Activated gamma-delta T cell treated with Interleukin-2 at 50 U/mL for 16 hours (primary cell): ENCODE results near the gene DIP2C.
"Not testable (repeated sequence)": the region's sequence is repeated elsewhere in the genome, so short reads cannot be mapped to it uniquely, and the experiment has no call there.

ENCODE experiments used
- DNase-seq: peaks from one replicate; pipeline ENCODE4 v3.0.0-alpha.2; 2020

DIP2C gene

DNA sequence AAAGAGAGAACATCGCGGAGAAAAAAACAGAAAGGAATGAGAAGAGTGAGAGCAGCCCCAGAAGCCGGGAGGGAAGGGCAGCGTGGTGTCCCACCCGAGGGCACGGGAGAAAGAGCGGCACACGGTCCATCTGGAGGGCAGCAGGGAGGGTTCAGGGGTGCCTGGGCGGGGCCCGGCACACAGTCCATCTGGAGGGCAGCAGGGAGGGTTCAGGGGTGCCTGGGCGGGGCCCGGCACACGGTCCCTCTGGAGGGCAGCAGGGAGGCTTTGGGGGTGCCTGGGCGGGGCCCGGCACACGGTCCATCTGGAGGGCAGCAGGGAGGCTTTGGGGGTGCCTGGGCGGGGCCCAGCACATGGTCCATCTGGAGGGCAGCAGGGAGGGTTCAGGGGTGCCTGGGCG is 381.8 kb downstream of the DIP2C start:
- DNase-seq = no peak

DNA sequence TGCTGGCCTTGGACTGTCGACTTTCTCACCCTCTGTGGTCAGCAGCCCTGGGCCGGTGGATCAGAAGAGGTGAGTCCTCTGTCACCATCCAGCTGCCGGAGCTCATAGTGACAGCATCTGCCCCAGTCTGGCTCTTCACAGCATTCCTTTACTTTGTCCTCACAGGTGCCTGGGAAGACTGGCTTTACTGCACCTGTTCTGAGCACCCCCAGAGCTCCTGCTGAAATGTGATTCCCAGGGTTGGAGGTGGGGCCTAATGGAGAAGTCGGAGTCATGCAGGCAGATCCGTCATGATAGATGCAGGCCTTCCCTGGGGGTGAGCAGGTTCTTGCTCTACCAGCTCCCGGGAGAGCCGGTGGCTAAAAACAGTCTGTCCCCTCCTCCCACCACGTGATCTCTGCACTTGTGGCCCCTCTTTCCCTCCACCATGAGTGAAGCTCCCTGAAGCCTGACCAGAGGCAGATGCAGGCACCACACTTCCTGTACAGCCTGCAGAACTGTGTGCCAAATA is 382.7 kb downstream of the DIP2C start:
- DNase-seq = no peak

DNA sequence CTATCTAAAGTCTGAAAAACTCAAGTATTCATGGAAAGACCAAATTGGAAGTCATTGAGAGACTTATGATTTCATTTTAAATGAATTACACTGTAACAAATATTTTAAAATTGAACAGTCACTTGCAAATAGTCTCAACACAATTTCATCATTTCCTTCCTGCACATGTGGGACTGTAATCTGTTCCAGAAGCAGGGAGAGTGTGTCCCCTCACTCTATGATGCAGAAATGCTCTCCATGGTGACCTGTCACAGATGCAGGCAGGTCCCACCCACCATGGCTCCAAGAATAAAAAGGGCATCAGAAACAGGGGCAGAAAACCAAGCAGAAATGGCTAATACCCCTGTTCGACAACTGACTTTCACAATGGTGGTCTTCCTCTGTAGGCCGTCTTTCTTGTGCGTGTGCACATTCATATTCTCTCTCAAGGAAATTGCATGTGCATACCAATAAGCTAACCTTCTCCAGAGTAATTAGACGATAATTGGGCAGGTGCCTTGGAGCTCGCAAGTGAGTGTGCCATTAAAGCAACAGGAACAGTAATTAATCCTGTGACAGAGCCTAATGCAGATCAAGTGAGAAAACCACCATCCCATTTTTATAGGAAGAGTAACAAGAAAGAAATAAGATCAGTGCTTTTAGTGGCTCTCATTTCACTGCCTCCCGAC is 383.3 kb downstream of the DIP2C start:
- no peak for DNase-seq

DNA sequence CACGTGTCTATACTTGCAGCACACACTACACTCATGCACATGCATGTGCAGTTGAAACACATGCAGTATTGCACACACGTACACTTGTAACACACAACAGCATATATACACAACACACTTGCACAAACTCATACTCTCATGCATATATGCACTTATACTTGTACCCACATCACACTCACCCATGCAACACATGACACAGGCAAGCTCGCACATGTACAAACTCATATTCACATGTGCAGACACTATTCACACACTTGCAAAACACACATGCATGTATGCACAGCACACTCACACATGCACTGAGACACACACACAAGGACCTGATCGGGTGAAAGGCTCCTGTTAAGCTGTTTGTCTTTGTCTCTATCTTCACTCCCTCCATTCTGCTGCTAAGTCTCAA is 384.4 kb downstream of the DIP2C start:
- DNase-seq = no peak

DNA sequence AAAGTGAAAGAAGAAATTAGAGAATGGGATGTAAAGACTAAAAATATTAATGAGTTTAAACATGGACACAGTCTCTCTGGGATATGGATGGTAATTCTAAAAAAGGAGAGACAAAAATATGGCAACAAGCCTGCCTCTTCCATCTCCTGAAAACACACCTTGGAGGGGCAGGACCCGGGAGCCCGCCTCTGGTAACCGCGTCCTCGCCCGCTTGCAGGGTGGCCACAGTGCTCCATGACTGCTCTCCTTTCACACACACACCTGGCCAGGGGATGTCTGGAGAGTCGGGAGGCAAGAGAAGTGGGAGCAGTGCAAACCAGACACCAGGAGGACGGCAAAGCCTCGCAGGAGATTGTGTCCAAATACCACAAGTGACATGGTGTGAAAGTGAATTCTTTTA is 387.9 kb downstream of the DIP2C start:
- DNase-seq = no peak

DNA sequence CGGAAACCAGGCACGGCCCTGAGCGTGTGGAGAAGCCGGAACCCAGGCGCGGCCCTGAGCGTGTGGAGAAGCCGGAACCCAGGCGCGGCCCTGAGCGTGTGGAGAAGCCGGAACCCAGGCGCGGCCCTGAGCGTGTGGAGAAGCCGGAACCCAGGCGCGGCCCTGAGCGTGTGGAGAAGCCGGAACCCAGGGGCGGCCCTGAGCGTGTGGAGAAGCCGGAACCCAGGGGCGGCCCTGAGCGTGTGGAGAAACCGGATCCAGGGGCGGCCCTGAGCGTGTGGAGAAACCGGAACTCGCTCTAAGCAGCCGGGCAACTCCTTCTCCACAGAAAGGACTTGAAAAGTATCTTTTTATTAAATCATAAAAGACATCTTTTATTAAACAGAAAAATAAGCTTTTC is 388.9 kb downstream of the DIP2C start:
- DNase-seq = not testable (repeated sequence)

DNA sequence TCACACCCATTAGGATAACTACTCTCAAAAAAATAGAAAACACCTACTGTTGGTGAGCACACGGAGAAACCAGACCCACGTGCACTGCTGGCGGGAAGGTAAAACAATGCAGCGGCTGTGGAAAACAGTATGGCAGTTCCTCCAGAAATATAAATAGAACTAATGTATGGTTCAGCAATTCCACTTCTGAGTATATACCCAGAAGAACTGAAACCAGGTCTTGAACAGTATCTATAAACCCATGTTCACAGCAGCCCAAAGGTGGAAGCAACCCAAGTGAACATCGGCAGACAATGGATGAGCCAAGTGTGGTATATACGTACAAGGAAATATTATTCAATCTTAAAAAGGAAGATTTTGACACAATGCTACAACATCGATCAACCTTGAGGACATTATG is 389.5 kb downstream of the DIP2C start:
- no peak for DNase-seq

DNA sequence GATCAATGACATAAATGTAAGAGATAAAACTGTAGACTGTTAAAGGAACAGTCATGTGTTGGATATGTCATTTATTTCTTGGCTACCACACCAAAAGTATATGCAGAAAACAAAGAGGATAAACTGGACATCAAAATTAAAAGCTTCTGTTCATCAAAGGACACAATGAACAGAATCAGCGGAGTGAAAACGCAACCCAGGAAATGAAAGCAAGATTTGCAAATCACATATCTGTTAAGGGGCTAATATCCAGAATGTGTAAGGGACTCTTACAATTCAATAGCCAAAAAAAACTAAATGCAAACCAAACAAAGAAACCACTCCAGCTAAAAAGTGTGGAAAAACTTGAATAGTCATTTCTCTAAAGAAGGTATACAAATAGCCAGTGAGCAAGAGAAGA is 390.0 kb downstream of the DIP2C start:
- no peak for DNase-seq

DNA sequence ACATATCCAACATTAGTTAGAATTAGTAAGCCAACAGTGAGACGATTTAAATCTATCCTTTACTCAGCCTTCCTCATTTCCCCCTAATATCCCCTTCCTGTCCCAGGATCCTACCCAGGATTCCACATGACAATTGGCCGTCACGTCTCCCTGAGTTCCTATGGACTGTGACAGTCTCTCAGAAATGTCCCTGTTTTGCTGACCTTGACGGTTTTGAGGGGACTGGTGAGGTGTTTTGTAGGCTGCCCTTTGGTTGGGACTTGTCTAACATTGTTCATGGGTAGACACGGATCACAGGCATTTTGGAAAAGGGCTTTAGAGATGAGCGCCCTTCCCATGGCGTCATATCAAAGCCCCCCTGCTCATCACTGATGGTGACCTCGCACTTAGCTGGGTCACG is 391.4 kb downstream of the DIP2C start:
- DNase-seq = no peak

DNA sequence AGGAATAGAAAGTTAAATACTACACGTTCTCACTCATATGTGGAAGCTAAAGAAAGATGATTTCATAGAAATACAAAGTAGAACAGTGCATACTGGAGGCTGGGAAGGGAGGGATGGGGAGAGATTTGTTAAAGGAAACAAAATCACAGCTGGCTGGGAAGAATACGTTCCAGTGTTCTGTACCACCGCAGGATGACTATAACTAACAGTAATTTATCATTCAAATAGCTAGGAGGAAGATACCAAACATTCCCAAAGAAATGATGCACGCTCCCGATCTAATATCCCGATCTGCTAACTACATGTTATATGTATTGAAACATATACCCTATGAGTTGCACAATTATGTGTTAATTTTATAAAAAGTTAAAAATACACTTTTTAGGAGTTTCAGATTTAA is 391.9 kb downstream of the DIP2C start:
- DNase-seq = no peak

DNA sequence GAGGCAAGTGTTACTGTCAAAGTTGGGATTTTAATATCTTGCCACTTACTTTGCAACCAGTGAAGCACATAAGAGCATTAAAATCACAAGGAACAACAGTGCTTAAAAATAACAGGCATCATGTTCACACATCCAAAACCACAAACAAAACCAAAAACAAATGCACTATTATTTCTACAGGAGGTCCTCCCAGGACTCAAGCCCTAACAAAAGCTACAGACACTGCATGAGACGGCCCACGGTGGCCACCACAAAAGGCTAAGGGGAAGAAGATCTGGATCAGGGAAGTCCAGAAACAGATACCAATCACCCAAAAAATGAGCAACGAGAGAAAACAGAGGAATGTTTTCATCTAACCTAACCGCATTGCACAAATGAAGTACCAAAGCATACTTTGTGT is 395.8 kb downstream of the DIP2C start:
- no peak for DNase-seq

DNA sequence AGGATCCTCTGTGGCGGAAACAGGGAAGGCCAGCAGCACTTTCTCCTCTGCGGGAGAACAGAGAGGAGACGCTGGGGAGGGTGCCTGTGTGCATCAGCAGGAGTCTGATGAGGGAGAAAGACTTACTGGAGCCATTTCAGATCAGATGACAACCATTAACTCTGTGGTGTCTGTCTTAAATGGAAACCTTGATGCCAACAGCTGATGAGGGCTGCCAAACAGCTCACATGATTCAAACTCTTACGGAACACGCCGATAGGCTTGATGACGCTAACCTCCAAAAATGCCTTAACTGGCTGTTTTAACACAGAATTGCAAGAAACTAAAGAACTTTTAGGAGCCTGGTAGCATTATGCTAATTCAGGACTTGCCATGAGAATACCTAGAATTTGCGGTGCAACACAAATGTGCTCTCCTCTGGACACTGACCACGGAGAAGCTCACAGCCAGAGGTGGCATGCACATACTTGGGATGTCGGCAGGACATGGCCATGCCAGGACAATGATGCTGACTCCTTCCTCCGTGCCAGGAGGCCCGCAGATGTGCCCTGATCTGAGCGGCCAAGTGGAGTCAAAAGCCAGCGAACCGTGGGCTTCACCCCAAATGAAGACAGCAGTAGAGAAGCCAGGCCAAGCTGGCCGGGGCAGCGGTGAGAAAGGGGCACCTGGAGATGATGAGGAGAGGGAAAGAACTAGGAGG is 399.3 kb downstream of the DIP2C start:
- DNase-seq = no peak

DNA sequence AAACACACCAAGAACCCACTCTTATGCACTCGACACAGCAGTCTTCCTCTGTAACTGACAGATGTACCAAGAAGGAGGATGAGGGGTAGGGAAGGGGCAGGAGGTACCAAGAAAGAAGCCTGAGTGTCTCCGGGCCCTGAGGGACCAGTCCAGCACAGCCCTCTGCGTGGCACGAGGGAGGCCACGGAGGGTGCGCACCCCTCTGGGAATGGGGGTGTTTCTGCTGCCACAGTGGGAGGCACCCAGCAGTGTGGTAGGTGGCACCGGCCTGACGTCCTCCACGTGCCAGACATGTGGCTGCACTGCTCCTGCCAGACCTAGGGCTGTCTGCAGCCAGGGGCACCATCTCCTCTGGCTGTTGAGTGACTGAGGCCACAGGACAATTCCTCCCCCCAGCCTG is 399.9 kb downstream of the DIP2C start:
- no peak for DNase-seq

DNA sequence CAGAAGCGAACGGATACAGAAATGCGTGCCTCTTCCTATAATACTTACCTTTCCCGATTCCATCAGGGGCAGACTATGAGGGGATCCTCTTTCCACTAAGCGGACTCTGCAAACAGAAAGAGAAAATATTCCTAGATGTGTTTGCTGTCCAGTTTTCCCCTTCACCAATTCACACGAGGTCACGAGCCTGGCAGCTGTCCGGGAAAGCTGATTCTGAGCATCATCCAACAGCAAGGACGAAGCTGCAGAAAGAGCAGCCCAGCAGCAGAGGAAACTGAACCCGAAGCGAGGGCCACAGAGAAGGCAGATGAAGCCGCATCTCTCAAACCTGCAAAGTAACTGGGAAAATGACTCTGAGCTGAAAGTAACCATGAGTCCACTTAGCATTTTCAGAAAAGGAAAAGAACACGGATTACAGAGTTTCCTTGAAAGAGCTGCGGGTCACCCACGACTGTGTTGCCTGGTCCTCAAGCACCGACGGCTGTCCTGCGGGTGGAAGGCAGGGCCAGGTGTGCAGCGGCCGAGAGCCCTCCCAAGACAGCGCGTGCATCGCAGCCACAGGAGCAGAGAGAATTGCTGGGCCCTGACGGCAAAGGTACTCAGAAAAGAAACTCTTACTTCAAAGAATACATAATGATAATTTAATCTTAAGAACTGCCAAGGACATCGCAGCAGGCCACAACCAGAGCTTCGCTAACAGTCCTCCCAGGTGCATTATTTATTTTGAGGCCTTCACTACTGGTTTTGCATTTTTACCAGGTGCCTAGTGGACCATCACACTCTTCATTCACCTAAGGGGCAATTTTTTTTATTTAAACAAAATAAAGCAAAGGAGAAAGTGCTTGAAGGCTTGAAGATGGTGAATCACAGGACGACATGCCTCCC is 400.9 kb downstream of the DIP2C start:
- DNase-seq = no peak

DNA sequence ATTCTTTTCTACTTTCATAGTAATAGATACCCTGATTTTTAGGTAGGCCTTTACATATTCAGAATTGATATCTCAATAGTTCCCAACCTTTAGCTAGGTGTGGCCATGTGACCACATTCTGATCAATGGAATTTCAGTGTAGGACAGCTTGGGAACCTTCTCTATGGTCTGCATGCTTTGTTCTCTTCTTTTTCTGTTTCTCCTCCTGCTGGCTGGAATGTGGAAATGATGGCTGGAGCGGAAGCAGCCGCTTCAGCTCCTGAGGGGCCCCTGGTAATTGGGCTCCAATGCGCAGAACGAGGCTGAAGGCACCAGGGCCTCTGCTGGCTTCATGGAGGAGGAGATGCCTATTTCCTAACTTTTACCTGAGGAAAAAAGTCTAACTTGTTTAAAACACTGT is 401.7 kb downstream of the DIP2C start:
- DNase-seq = no peak

DNA sequence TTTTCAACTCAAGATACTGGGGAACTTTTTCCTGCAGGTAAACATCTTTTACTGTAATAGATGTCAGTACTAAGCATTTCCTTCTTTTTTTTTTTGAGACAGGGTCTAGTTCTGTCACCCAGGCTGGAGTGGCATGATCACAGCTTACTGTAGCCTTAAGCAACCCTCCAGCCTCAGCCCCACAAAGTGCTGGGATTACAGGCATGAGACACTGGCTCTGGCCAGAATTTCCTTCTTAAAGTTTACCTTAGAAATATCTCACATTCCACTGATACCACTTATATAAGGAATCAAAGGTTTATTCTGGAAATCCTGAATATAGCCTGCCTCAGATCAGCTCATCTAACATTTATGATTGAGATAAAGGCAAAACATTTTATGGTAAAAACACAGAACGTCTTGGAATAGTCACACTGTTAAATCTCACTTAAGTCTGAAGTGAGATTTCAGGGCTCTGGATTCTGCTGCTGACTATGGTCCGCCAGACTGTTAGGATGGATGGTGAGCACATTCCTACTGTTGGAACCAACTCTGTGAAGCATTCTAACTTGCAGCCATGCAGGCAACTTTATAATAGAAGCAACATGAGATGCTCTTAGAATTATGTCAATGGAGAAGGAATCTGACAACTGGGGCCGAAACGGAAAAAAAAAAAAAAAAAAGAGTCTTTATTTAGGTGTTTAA is 402.3 kb downstream of the DIP2C start:
- no peak for DNase-seq

DNA sequence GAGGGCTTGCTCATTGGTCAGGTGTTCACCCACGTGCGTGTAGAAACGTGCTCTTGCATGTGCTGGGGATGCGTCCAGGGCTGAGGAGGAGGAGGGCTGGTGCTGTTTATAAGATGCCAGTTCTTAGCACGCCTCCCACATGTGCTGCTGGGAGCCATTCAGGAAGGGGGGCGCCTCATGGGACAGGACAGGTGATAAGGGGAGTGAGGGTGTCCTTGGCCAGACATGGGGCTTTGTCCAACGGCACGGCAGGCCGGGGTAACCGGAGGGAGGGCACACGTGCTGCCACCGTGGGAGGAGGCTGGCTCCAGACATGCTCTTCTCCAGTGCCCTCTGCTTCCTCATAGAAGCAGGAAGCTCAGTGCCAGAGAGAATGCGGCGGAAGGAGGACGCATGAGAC is 404.3 kb downstream of the DIP2C start:
- no peak for DNase-seq

DNA sequence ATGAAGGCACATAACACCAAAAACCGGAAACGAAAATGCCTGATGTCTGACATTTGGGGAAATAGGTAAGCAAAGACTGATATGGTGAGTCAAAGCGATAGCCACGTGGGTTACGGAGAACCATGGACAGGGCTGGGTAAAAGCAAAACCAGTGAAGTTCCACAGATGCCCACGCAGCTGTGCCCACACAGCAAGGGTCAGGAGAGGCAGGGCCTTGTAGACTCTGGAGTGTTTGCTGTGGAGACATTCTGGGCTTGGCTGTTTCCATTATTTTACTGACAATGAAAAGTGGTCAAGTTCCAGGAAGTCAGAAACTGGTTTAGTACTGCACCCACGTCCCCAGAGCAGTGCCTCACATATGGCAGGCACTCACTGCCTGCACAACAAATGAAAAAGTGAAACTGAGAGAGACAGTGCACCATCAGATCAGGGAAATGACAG is 405.5 kb downstream of the DIP2C start:
- no peak for DNase-seq

DNA sequence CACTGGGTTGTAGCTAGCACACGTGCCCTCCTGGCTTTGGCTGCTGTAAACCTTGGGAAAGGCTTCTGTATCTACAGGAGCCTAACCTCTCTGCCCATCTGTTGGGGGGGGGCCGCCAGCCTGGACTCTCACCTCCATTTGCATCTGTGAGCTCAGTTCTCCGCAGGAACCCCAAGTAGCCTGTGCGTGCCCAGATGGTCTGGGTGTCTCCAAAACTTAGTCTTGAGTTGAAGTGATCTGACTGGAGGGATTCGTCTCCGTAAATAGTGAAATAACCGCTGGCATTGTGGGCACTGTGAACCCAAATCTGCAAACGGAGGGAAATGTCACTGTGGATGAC is 406.4 kb downstream of the DIP2C start:
- no peak for DNase-seq

DNA sequence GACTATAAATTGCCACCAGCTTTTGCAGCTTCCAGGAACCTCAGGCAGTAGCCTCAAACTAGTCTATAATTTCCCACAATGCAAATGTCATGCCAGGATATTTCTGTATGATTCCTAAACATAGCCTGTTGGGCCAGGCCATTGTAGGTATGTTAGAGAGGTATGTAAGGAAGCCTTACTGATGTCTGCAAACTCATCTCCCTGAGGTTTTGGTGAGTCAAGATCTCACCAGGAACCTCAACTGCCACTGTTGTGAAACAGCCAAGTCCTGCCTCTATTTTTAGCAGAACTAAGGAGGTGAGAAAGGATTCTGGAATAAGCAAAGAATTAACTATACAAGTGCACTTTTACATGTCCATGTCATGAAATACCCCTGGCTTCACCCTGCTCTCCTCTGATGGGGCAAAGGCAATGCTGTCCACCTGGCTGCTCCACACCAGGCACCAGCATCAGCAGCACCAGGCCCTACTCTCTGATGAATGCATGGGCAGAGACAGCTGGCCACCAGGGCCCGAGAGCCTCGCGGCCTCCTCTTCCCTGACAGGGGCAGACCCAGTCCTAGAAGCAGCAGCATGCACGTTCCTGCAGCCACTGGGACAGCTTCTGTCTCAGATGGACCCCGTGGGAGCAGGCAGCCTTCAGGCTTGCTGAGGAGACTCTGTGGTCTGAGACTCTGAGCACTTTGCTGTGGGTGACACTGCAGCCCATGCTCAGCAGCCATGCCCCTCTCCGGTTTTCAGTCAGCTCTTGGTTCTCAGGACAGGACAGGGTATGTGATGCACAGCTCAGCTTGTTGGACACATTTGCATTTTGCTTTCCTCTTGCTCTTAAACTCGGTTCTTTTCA is 407.0 kb downstream of the DIP2C start:
- no peak for DNase-seq

DNA sequence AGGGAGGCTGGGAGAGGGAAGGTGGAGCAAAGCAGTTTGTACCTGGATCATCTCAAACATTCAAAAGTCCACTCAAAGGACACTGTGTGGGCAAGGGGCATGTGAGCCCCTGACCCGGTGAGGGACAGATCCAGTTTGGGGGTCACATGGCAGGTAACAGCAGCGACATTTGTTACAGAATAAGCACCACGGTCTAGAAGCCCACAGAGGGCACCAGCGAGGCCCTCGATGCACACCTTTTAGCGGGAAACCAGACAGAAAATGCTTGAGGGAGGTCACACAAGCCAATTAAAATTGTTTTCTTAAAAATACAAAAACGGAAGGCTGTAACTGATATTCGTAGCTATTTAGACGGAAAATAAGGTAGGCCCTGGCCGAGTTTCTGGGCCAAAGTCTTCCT is 409.8 kb downstream of the DIP2C start:
- DNase-seq = no peak

DNA sequence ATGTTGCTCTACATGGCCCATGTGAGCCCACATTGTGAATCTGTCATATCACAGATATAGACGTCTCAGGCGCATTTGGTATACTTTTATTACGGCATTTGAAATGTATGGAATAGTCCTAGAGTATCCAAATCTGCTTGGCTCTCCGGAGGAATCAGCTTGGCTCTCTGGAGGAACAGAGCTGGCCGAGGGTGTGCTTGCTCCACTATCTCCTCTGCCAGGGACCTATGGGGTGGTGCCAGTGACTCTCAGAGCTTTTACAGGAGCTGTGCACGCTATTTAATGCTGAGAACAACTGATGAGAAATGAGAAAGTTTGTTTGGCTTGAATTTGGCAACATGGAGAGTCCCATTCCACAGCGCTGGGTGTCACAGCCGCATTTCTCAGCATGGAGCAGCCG is 410.2 kb downstream of the DIP2C start:
- DNase-seq = no peak
